Measurements from ENCODE around the gene RERG.

The RERG gene

DNA sequence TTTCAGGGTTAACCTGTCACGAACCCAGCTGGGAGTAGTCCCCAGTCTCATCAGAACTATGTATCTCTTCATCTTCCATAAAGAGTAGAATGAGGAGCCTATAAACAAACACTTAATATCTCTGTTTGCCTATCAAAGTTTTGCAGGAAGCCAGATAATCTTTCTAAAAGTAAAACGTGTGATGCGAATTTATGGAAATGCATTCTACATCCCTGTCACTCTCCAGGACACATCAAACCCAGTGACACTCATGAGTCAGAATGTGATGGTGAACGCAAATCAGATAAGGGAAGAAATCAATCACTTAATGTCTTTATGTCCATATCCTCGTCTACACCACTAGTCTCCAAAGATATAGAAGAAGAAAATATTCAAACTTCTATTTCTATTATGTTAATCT lies 37.4 kb downstream of the RERG start:
- no peak for DNase-seq

DNA sequence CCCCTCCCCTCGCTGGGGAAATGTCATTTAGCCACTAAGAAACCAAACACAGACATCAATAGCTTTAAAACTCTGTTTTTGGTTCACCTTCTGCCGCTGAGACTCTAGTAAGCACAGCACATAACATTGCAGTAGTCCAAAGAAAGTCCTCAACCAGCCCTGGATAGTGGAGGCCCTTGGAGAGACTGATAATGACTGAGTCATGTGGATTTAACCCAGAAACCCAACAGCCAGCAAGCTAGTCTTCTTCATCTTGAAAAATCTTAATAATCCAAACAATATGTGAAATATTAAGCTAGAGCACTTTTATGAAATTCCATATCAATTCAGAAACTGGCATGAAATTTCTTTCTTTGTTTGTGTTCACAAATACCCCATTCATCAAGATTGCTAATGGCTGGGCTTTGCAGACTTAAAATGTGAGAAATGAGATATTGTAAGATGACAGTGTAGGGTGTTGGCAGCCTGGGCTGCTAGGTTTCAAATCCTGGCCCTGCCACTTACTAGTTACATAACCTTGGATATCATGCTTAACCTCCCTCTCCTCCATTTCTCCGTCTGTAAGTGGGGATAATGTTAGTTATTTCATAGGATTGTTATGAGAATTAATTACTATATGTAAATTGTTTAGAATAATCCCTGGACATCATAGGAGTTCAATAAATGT lies 40.1 kb downstream of the RERG start:
- no peak for DNase-seq

- no peak for DNase-seq
Measured at GRCh38 chr12:15180325-15180724, 40.9 kb downstream of the RERG start.

GRCh38 chr12:15179672-15180071 lies 41.5 kb downstream of the RERG start:
- DNase-seq = no peak

DNA sequence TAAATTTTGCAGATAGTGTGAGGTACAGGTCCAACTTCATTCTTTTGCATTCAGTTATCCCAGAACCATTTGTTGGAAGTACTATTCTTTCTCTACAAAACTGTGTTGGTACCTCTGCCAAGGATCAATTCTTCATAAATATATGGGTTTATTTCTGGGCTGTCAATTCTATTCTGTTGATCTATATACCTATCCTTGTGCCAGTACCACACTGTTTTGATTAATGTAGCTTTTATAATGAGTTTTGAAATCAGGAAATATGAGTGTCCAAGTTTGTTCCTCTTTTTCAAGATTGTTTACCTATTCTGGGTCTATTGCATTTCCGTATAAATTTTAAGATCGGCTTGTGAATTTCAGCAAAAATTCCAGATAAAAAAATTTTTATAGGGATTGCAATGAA lies 48.1 kb downstream of the RERG start:
- DNase-seq = no peak

GRCh38 chr12:15172060-15172822 lies 49.0 kb downstream of the RERG start:
- no peak for DNase-seq

DNA sequence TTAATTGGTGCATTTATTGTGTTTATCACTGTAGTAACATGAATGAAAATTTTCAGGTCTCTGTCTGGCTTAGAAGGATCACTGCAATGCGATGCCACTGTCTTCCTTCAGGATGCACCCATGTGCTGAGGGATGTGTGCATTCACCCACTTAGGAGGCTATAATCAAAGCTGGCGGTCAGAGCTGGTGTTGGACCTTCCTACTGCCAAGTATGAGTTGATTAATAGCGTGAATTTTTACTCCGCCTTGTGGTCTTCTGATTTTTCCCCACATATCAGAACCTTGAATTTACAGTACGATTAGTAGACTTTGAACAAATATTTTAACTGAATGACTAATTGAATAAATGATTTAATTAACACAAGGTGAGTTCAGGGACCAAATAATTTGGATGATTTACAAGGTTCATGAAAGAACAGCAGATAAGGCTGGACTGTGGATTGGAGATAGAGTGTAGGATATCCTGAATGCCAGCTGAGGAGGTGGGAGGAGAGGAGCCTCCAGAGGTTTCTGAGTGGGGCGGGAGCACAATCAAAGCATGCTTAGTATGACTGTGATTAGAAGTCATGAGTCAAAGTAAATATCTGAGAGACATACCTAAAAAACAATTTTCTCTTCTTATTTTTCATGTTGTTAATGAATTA lies 50.1 kb downstream of the RERG start:
- DNase-seq = no peak

DNA sequence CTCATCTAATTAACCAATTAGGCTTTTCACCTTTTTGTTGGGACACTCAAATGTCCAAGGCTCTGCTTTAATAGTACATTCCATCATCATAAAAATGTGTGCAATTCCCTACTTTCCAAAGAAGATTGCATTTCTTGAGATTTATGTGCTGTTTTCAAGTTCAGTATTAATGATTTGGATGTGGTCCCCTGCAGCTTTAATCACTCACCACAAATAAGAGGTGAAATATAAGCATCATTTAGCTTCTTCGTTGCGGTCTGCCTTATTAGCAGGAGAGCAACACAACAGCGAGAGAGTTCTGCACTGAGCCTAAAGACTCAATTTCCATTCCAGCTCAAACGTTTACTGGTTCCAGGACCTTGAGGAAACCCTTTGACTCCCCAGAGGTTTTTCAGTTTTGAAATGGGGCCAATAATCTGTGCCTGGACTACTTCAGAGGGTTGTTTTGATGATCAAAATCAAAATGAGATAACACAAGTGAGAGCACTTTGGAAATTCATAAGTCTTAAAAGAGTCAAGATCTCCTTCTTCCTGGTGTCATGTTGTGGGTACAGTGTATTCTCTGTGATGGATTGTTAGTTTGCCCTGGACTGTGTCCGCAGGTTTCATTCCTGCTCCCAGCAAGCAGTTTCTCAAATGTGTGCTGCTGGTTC lies 53.1 kb downstream of the RERG start:
- DNase-seq = no peak

GRCh38 chr12:15165012-15165659 lies 56.1 kb downstream of the RERG start:
- no peak for DNase-seq

- no peak for DNase-seq
Measured at GRCh38 chr12:15163030-15163976, 57.9 kb downstream of the RERG start.

DNA sequence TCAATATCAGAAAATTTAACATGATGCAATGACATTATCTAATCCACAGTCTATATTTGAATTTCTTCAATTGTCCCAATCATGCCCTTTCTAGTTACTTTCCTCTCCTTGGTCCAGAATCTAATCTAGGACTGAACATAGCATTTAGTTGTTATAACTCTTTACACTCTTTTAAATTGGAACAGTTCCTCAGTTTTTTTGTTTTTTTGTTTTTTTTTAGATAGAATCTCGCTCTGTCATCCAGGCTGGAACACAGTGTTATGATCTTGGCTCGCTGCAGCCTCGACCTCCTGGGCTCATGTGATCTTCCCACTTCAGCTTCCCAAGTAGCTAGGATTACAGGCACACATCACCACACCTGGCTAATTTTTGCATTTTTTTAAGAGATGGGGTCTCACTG lies 63.1 kb downstream of the RERG start:
- no peak for DNase-seq

DNA sequence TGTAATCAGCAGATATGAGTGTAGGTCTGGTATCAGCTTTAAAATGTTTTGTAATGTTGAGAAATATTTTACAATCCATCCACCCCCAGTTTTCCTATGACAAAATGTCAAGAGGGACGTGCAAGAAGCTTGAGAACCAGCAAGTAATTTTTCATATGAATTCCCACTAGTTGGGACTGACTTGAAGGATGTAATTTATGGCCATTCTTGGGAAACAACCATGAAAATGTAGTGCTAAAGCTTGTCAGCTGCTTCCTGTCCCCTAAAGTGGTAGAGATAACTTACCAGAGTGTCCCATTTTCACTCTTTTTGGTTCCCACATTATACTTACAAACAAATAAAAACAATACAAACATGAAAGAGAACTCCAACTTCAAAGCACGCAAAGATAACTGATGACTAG lies 63.9 kb downstream of the RERG start:
- DNase-seq = no peak

- DNase-seq = no peak
Measured at GRCh38 chr12:15155271-15155670, 65.9 kb downstream of the RERG start.

- DNase-seq = no peak
Measured at GRCh38 chr12:15154103-15154502, 67.1 kb downstream of the RERG start.

DNA sequence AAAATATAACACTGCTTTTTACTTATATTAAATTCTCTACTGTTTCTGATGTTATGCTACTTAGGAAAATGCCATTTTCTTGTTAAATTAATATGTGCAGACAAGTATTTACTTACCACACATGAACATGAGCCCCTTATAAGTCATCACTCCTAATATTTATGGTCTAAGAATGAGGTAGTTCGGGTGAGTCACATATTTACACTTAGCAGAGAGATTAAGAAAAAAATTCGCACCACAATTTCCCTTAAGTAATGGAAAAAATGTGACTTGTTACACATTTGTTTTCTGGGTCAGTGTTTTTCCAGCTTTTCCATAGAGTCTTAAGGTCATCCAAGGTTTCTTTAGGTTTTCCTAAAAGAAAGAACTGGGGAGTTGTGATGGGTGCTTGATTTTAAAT lies 68.3 kb downstream of the RERG start:
- no peak for DNase-seq

GRCh38 chr12:15152456-15152855 lies 68.8 kb downstream of the RERG start:
- DNase-seq = no peak

- DNase-seq = no peak
Measured at GRCh38 chr12:15151161-15152091, 69.8 kb downstream of the RERG start.

DNA sequence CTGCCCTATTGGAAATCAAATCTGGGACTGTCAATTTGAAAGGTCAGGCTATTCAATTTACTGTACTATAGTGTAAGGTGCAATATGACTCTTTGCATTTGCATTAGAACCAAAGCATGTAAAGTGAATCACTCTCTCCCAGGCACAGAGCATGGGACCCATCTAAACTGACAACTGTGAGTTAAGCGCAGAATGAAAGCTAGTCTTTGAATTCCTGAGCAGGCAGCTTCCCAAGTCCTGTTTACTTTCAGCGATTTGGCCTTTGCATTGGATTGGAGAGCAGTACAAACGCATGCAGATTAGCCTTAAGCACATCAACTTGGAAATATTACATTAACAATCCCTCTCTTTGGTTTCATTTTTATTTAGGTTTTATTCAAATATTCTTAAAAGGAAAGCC lies 74.6 kb downstream of the RERG start:
- DNase-seq = no peak

- DNase-seq = no peak
Measured at GRCh38 chr12:15143467-15143866, 77.8 kb downstream of the RERG start.

DNA sequence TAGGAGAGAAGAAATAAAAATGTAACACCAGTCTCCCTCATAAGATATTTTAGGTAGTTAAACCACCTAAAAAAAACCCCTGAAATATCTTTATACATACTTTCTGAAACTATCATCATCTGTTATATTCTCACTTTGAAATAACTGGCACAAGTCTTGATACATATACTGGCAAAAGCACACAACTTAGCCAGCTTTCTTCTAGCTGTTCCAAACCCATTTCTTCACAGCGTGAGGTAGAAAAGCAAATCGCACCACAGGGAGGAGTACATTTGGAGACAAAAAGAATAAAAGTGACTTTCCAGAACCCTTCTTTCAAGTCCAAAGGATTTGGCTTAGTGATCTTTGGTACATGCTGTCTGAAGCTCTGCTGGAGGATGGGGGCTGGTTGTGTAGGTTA lies 78.5 kb downstream of the RERG start:
- DNase-seq = no peak

DNA sequence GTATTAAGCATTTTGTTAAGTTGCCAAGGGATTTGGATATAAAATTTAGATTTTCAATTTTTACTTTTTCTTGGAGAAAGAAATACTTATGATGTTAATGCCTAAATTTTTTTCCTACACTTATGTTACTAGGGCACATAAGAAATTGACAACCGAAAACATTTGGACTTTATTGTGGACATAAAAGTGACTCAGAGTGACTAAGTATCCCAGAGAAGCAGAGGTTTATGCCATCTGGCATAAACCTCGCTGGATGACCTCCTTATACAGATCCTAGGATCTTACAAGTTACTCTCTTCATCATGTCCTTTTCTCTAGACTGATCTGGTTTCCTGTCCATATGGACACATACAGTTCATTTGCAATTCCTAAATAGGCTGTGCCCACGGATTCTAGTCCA lies 89.8 kb downstream of the RERG start:
- no peak for DNase-seq
